Body of pancreas (tissue), 4 donors: ENCODE measurements around the gene UHRF1.

Experiments
- POLR2A ChIP-seq, 3 donors: fragments of 450-650 bp; IDR thresholded peaks; one replicate each; pipeline ENCODE4 v1.6.1; 2016; ENCODE audit warnings: antibody characterized with exemption in 3 of 3, mild to moderate bottlenecking in 2 of 3
- TF ChIP-seq, protein P1 (sequence below), 7 experiments: fragments of 450-650 bp in 4 of 7; fragments of 200-600 bp in 3 of 7; sonication (generic) in 3 of 7; IDR thresholded peaks; one replicate each; pipeline ENCODE4 v1.5.1; 2016 to 2019; ENCODE audit warnings: antibody characterized with exemption in 7 of 7

- TF ChIP-seq, protein P1, sequence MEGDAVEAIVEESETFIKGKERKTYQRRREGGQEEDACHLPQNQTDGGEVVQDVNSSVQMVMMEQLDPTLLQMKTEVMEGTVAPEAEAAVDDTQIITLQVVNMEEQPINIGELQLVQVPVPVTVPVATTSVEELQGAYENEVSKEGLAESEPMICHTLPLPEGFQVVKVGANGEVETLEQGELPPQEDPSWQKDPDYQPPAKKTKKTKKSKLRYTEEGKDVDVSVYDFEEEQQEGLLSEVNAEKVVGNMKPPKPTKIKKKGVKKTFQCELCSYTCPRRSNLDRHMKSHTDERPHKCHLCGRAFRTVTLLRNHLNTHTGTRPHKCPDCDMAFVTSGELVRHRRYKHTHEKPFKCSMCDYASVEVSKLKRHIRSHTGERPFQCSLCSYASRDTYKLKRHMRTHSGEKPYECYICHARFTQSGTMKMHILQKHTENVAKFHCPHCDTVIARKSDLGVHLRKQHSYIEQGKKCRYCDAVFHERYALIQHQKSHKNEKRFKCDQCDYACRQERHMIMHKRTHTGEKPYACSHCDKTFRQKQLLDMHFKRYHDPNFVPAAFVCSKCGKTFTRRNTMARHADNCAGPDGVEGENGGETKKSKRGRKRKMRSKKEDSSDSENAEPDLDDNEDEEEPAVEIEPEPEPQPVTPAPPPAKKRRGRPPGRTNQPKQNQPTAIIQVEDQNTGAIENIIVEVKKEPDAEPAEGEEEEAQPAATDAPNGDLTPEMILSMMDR (IDR thresholded peaks at IDR 0.05) = no peak
- no peak for TF ChIP-seq POLR2A (IDR thresholded peaks at IDR 0.05)
Observed at GRCh38 chr19:4991996-4992698, 82.8 kb downstream of the UHRF1 start.
